Right lobe of liver (tissue), 4 donors: Measurements from ENCODE around the gene WDFY3.

Source experiments
- POLR2A ChIP-seq: fragments of 450-650 bp; IDR thresholded peaks from one replicate; pipeline ENCODE4 v1.6.1; 2017; ENCODE audit warnings: antibody characterized with exemption, mild to moderate bottlenecking
- TF ChIP-seq, protein P1 (sequence below), 4 donors: fragments of 200-600 bp in 3 of 4; fragments of 450-650 bp in 1 of 4; IDR thresholded peaks; one replicate each; pipeline versions ENCODE4 v1.5.1 to v1.8.0; 2016 to 2022; ENCODE audit warnings: antibody characterized with exemption in 4 of 4, mild to moderate bottlenecking in 2 of 4
- donor health status: DM: no; HTN: no; CAD: no.
- donor health status: DM: no; HTN: no; CAD: no.
- donor health status: DM: no; HTN: yes; CAD: no.

DNA sequence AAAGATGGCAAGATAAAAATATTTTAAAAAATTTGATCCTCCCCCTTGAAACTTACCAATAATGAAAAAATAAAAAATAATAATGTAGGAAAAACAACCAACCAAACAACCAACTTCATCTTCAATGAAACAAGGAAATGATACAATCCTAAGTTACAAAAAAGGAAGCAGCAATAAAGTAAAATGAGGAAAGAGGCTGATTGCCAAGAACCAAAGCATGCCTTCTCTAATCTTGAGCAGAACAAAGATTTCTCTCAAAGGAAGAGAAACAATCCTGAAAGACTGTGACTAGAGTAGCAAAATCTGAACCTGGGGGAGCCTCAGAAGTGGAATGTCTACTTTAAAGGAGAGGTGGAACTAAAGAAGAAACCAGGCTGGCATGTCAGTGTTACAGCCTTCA, 10.9 kb upstream of the WDFY3 start:
- TF ChIP-seq, protein P1, sequence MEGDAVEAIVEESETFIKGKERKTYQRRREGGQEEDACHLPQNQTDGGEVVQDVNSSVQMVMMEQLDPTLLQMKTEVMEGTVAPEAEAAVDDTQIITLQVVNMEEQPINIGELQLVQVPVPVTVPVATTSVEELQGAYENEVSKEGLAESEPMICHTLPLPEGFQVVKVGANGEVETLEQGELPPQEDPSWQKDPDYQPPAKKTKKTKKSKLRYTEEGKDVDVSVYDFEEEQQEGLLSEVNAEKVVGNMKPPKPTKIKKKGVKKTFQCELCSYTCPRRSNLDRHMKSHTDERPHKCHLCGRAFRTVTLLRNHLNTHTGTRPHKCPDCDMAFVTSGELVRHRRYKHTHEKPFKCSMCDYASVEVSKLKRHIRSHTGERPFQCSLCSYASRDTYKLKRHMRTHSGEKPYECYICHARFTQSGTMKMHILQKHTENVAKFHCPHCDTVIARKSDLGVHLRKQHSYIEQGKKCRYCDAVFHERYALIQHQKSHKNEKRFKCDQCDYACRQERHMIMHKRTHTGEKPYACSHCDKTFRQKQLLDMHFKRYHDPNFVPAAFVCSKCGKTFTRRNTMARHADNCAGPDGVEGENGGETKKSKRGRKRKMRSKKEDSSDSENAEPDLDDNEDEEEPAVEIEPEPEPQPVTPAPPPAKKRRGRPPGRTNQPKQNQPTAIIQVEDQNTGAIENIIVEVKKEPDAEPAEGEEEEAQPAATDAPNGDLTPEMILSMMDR (IDR thresholded peaks at IDR 0.05) = no peak
- no peak for TF ChIP-seq POLR2A
